ENCODE measurements around the gene RUFY4. TPM values are rescaled to one million over a fixed set of nuclear protein-coding genes. Genes with fewer than 3 reads are reported as not detected.
A peak's percentile ranks its signal among the peaks of the same experiment; 100 is the strongest.

RUFY4 gene
- total RNA-seq, 3 donors from 2014 or later = not detected

DNA sequence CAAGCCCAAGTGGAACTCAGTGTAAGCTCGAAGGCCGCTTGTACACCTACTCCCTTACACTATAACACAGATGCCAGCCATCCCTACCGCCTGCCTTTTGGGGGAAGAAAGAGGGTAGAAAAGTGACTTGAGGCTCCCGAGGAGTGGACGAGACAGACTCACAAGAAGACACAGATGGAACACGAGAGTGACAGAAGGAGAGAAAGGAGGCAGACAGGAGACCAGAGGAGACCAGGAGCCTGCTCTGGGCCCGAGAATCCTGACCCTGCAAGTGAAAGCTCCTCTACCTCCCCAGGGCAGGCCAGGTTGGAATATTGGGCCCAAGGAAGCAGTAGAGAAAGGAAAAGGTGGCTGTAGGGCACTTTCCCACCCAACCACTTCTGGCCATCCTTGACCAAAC is 42.8 kb upstream of the RUFY4 start:
- DNase-seq = no peak
- intact Hi-C loops (cut with DNase I, micrococcal nuclease) = no loop called here
- no peaks in the 10 kb centered on the region for H3K9me3 ChIP-seq
- TF ChIP-seq, protein P1, sequence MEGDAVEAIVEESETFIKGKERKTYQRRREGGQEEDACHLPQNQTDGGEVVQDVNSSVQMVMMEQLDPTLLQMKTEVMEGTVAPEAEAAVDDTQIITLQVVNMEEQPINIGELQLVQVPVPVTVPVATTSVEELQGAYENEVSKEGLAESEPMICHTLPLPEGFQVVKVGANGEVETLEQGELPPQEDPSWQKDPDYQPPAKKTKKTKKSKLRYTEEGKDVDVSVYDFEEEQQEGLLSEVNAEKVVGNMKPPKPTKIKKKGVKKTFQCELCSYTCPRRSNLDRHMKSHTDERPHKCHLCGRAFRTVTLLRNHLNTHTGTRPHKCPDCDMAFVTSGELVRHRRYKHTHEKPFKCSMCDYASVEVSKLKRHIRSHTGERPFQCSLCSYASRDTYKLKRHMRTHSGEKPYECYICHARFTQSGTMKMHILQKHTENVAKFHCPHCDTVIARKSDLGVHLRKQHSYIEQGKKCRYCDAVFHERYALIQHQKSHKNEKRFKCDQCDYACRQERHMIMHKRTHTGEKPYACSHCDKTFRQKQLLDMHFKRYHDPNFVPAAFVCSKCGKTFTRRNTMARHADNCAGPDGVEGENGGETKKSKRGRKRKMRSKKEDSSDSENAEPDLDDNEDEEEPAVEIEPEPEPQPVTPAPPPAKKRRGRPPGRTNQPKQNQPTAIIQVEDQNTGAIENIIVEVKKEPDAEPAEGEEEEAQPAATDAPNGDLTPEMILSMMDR (IDR thresholded peaks at IDR 0.05) = no peak
- ATAC-seq = no peak
- no peaks in the 10 kb centered on the region for H3K36me3 ChIP-seq (ENCODE audit: low read depth)
- no peak overlapping the region for H3K4me3 ChIP-seq
- no peaks in the 10 kb centered on the region for H3K4me1 ChIP-seq (ENCODE audit: low read depth)

- intact Hi-C loops (cut with DNase I, micrococcal nuclease) = no loop called here
- Histone ChIP-seq H3K4me1 (ENCODE audit: low read depth) (no peaks in the 10 kb centered on the region), H3K36me3 (ENCODE audit: low read depth) (no peaks in the 10 kb centered on the region), H3K4me3 (no peak overlapping the region), H3K9me3 (no peaks in the 10 kb centered on the region)
- TF ChIP-seq, protein P1 (IDR thresholded peaks at IDR 0.05) = no peak
- ATAC-seq (no peak), DNase-seq (peak in 1 of 3 donors; percentile 1)
Observed at GRCh38 chr2:218026676-218027425, 42.2 kb upstream of the RUFY4 start.

GRCh38 chr2:218027426-218028188 is 41.4 kb upstream of the RUFY4 start:
- Histone ChIP-seq H3K4me3 (no peak overlapping the region), H3K36me3 (ENCODE audit: low read depth) (no peaks in the 10 kb centered on the region), H3K4me1 (ENCODE audit: low read depth) (no peaks in the 10 kb centered on the region), H3K9me3 (no peaks in the 10 kb centered on the region)
- TF ChIP-seq, protein P1 (IDR thresholded peaks at IDR 0.05) = no peak
- no peak for DNase-seq
- no peak for ATAC-seq
- intact Hi-C loops (cut with DNase I, micrococcal nuclease) = no loop called here

DNA sequence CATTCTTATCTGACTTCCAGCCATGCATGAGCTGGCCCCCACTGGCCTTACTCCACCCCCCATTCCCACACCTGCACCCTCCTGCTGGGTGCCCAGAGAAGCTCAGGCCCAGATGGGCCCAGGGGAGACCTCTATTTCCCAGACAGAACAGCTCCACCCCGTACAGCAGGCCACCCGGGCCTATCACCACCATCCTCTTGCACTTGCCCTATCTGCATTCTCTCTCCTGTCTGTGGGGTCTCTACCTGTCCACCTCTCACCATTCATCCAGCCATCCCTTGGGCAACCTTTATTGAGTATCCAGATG is 40.9 kb upstream of the RUFY4 start:
- ATAC-seq (no peak), DNase-seq (no peak)
- intact Hi-C loops (cut with DNase I, micrococcal nuclease) = no loop called here
- Histone ChIP-seq H3K4me3 (no peak overlapping the region), H3K9me3 (no peaks in the 10 kb centered on the region), H3K4me1 (ENCODE audit: low read depth) (no peaks in the 10 kb centered on the region), H3K36me3 (ENCODE audit: low read depth) (no peaks in the 10 kb centered on the region)
- TF ChIP-seq, protein P1 (IDR thresholded peaks at IDR 0.05) = no peak

GRCh38 chr2:218028562-218029348 is 40.3 kb upstream of the RUFY4 start:
- intact Hi-C loops (cut with DNase I, micrococcal nuclease) = no loop called here
- TF ChIP-seq, protein P1 (IDR thresholded peaks at IDR 0.05) = no peak
- Histone ChIP-seq H3K4me1 (ENCODE audit: low read depth) (no peaks in the 10 kb centered on the region), H3K36me3 (ENCODE audit: low read depth) (no peaks in the 10 kb centered on the region), H3K9me3 (no peaks in the 10 kb centered on the region), H3K4me3 (no peak overlapping the region)
- DNase-seq = no peak
- no peak for ATAC-seq
